Measurements from ENCODE around the gene ZMAT2.
A peak's percentile ranks its signal among the peaks of the same experiment; 100 is the strongest.

The ZMAT2 gene

DNA sequence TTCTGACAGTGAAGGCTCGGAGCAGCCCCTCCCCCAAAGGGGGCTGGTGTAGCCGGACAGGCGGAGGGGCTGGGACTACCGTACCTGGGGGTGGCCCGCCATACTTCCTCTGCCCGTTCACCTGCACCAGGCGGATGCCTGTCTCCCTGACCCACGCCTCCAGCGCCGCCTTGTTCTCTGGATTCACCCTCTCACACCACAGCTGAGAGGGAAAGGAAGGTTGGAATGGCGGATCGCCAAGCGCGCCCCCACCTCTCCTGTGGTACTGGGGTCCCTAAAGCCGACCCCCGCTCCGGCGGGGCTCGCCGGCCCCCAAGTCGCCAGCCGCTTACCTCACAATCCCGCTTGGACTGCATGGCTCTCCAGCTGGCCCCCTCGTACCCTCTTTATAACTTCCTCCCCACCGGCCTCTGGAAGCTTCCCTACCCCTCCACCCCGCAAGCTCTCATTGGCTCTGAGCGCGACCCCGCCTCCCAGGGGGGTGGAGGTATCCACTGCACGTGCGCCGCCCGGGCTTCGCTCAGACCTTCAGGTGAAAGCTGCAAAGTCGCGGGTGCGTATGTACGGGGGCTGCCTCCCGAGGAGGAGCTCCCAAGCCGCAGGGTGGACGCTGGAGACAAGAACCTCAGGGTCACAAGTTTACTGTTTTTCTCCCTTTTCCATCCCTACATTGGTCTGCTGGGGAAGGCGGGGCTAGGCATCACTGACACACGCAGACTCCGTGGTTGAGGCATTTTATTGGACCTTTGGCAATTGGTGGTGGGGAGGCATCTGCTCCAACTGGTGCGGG, 26.9 kb upstream of the ZMAT2 start, which contains the start of gene DND1:
Gene DND1 (minus strand): TSS at position 390 of the 790 bp plus-strand sequence. CDS start 34 bp downstream, at position 356.
- no peaks in the 10 kb centered on the region for H3K9me3 ChIP-seq (ENCODE audit: control insufficient read depth, low read length)
- H3K36me3 ChIP-seq (ENCODE audit: control insufficient read depth, insufficient read depth, low read length), result peaks cover 39% of the 10 kb centered on the region
- no peaks in the 10 kb centered on the region for H3K4me1 ChIP-seq (ENCODE audit: control insufficient read depth, insufficient read depth, low read length)
- no peaks in the 10 kb centered on the region for H3K27me3 ChIP-seq (ENCODE audit: control insufficient read depth, insufficient read depth, low read length, poor library complexity, severe bottlenecking)
- H3K27ac ChIP-seq (ENCODE audit: insufficient read depth, low read depth, low read length, poor library complexity, severe bottlenecking), result no peak within 1 kb of the TSS
- WGBS, 2 experiments, result 93 to 94% methylated on average over 45 of the region's 45 CpGs
- no peak within 1 kb of the TSS for H3K4me3 ChIP-seq (ENCODE audit: insufficient read depth, low read depth, low read length)

GRCh38 chr5:140674211-140674610, 26.0 kb upstream of the ZMAT2 start:
- Histone ChIP-seq H3K36me3 (ENCODE audit: control insufficient read depth, insufficient read depth, low read length) (peaks cover 31% of the 10 kb centered on the region), H3K4me3 (ENCODE audit: insufficient read depth, low read depth, low read length) (no peak overlapping the region), H3K4me1 (ENCODE audit: control insufficient read depth, insufficient read depth, low read length) (no peaks in the 10 kb centered on the region), H3K27me3 (ENCODE audit: control insufficient read depth, insufficient read depth, low read length, poor library complexity, severe bottlenecking) (no peaks in the 10 kb centered on the region), H3K9me3 (ENCODE audit: control insufficient read depth, low read length) (no peaks in the 10 kb centered on the region), H3K27ac (ENCODE audit: insufficient read depth, low read depth, low read length, poor library complexity, severe bottlenecking) (no peak overlapping the region)
- 88 to 94% methylated on average over 2 of the region's 2 CpGs for WGBS, 2 experiments

GRCh38 chr5:140674629-140675028, 25.6 kb upstream of the ZMAT2 start:
- WGBS, 2 experiments, result 97 to 99% methylated on average over 4 of the region's 4 CpGs
- Histone ChIP-seq H3K9me3 (ENCODE audit: control insufficient read depth, low read length) (no peaks in the 10 kb centered on the region), H3K36me3 (ENCODE audit: control insufficient read depth, insufficient read depth, low read length) (peaks cover 31% of the 10 kb centered on the region), H3K27ac (ENCODE audit: insufficient read depth, low read depth, low read length, poor library complexity, severe bottlenecking) (no peak overlapping the region), H3K27me3 (ENCODE audit: control insufficient read depth, insufficient read depth, low read length, poor library complexity, severe bottlenecking) (no peaks in the 10 kb centered on the region), H3K4me3 (ENCODE audit: insufficient read depth, low read depth, low read length) (no peak overlapping the region), H3K4me1 (ENCODE audit: control insufficient read depth, insufficient read depth, low read length) (no peaks in the 10 kb centered on the region)

DNA sequence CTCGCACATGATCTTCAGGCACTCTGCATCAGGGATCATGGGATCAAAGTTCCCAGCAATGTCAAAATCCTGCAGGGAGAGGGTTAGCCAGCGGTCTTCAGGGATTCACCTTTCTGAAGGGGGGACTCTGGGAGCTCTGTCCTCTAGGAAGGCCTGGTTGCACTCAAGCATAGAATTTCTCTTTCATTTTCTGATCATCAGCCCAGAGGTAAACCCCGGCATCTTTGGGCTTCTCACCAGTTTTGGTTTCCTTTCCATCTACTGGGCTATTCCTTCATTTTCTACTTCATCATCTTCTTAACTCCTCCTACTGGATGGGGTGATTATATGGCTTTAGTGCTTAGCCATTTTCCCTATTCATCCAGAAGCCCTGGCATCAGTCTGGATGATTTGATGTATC, 22.3 kb upstream of the ZMAT2 start:
- Histone ChIP-seq H3K27ac (ENCODE audit: insufficient read depth, low read depth, low read length, poor library complexity, severe bottlenecking) (no peak overlapping the region), H3K36me3 (ENCODE audit: control insufficient read depth, insufficient read depth, low read length) (peaks cover 28% of the 10 kb centered on the region), H3K4me3 (ENCODE audit: insufficient read depth, low read depth, low read length) (no peak overlapping the region), H3K27me3 (ENCODE audit: control insufficient read depth, insufficient read depth, low read length, poor library complexity, severe bottlenecking) (no peaks in the 10 kb centered on the region), H3K9me3 (ENCODE audit: control insufficient read depth, low read length) (no peaks in the 10 kb centered on the region), H3K4me1 (ENCODE audit: control insufficient read depth, insufficient read depth, low read length) (no peaks in the 10 kb centered on the region)
- 91 to 97% methylated on average over 3 of the region's 3 CpGs for WGBS, 2 experiments

GRCh38 chr5:140678993-140679392, 21.3 kb upstream of the ZMAT2 start:
- Histone ChIP-seq H3K4me1 (ENCODE audit: control insufficient read depth, insufficient read depth, low read length) (no peaks in the 10 kb centered on the region), H3K36me3 (ENCODE audit: control insufficient read depth, insufficient read depth, low read length) (peaks cover 23% of the 10 kb centered on the region), H3K27ac (ENCODE audit: insufficient read depth, low read depth, low read length, poor library complexity, severe bottlenecking) (no peak overlapping the region)

GRCh38 chr5:140690376-140690932, 9.8 kb upstream of the ZMAT2 start:
- Histone ChIP-seq H3K36me3 (ENCODE audit: control insufficient read depth, insufficient read depth, low read length) (peaks cover 8% of the 10 kb centered on the region), H3K27ac (ENCODE audit: insufficient read depth, low read depth, low read length, poor library complexity, severe bottlenecking) (peak overlapping the region; percentile 31), H3K4me3 (ENCODE audit: insufficient read depth, low read depth, low read length) (peak overlapping the region; percentile 81), H3K27me3 (ENCODE audit: control insufficient read depth, insufficient read depth, low read length, poor library complexity, severe bottlenecking) (no peaks in the 10 kb centered on the region), H3K4me1 (ENCODE audit: control insufficient read depth, insufficient read depth, low read length) (no peaks in the 10 kb centered on the region), H3K9me3 (ENCODE audit: control insufficient read depth, low read length) (no peaks in the 10 kb centered on the region)
- WGBS, 2 experiments, result 62 to 75% methylated on average over 8 of the region's 8 CpGs

More at GRCh38 chr5:140678993-140679392, 21.3 kb upstream of the ZMAT2 start:
- no peaks in the 10 kb centered on the region for H3K27me3 ChIP-seq (ENCODE audit: control insufficient read depth, insufficient read depth, low read length, poor library complexity, severe bottlenecking)
- H3K4me3 ChIP-seq (ENCODE audit: insufficient read depth, low read depth, low read length), result no peak overlapping the region
- no peaks in the 10 kb centered on the region for H3K9me3 ChIP-seq (ENCODE audit: control insufficient read depth, low read length)
- 95 to 97% methylated on average over 7 of the region's 7 CpGs for WGBS, 2 experiments

- 0 to 1% methylated on average over 61 of the region's 61 CpGs for WGBS, 2 experiments
- Histone ChIP-seq H3K4me1 (ENCODE audit: control insufficient read depth, insufficient read depth, low read length) (no peaks in the 10 kb centered on the region), H3K36me3 (ENCODE audit: control insufficient read depth, insufficient read depth, low read length) (peaks cover 13% of the 10 kb centered on the region), H3K9me3 (ENCODE audit: control insufficient read depth, low read length) (no peaks in the 10 kb centered on the region), H3K27ac (ENCODE audit: insufficient read depth, low read depth, low read length, poor library complexity, severe bottlenecking) (peak within 1 kb of the TSS; percentile 69), H3K4me3 (ENCODE audit: insufficient read depth, low read depth, low read length) (peak within 1 kb of the TSS; percentile 81), H3K27me3 (ENCODE audit: control insufficient read depth, insufficient read depth, low read length, poor library complexity, severe bottlenecking) (no peaks in the 10 kb centered on the region)
Measured at GRCh38 chr5:140690941-140691924, 9.0 kb upstream of the ZMAT2 start, which contains the start of the genes HARS1 and HARS2. Gene HARS1, minus strand, starts transcription at chr5:140691370. Its CDS starts 66 bp downstream, at chr5:140691304. Gene HARS2, plus strand, starts transcription at chr5:140691455. Its CDS starts 194 bp downstream, at chr5:140691649.

- Histone ChIP-seq H3K27me3 (ENCODE audit: control insufficient read depth, insufficient read depth, low read length, poor library complexity, severe bottlenecking) (no peaks in the 10 kb centered on the region), H3K27ac (ENCODE audit: insufficient read depth, low read depth, low read length, poor library complexity, severe bottlenecking) (no peak overlapping the region), H3K36me3 (ENCODE audit: control insufficient read depth, insufficient read depth, low read length) (peaks cover 31% of the 10 kb centered on the region), H3K9me3 (ENCODE audit: control insufficient read depth, low read length) (no peaks in the 10 kb centered on the region), H3K4me3 (ENCODE audit: insufficient read depth, low read depth, low read length) (no peak overlapping the region), H3K4me1 (ENCODE audit: control insufficient read depth, insufficient read depth, low read length) (no peaks in the 10 kb centered on the region)
- WGBS, 2 experiments, result 93 to 95% methylated on average over 5 of the region's 5 CpGs
Measured at GRCh38 chr5:140694276-140694675, 6.0 kb upstream of the ZMAT2 start.

DNA sequence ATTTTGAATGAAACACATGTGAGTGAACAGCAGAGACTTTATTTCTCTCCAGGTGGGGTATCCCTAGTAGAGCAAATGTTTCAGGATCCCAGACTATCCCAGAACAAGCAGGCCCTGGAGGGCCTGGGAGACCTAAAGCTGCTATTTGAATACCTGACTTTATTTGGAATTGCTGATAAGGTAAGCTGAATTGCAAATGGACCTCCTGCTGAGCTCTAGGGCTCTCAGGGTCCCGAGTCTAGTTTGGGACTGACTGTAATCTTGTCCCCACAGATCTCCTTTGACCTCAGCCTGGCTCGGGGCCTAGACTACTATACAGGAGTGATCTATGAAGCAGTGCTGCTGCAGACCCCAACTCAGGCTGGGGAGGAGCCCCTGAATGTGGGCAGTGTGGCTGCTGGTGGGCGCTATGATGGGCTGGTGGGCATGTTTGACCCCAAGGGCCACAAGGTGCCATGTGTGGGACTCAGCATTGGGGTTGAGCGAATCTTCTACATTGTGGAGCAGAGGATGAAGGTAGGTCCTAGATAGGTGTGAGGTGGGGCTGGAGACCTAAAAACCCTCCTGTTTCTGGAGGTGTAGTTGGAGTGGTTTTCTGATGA, 3.3 kb upstream of the ZMAT2 start:
- Histone ChIP-seq H3K9me3 (ENCODE audit: control insufficient read depth, low read length) (no peaks in the 10 kb centered on the region), H3K27me3 (ENCODE audit: control insufficient read depth, insufficient read depth, low read length, poor library complexity, severe bottlenecking) (no peaks in the 10 kb centered on the region), H3K27ac (ENCODE audit: insufficient read depth, low read depth, low read length, poor library complexity, severe bottlenecking) (no peak overlapping the region), H3K36me3 (ENCODE audit: control insufficient read depth, insufficient read depth, low read length) (peaks cover 34% of the 10 kb centered on the region), H3K4me3 (ENCODE audit: insufficient read depth, low read depth, low read length) (no peak overlapping the region), H3K4me1 (ENCODE audit: control insufficient read depth, insufficient read depth, low read length) (peaks cover 6% of the 10 kb centered on the region)
- WGBS, 2 experiments, result 92 to 95% methylated on average over 4 of the region's 4 CpGs

All from ectodermal cell (in vitro differentiated cells).